ENCODE data around the gene PCGF2.
A peak's percentile ranks its signal among the peaks of the same experiment; 100 is the strongest.

PCGF2 gene

GRCh38 chr17:38751144-38751807 lies 3.1 kb upstream of the PCGF2 start:
- no peak for TF ChIP-seq CTCF (IDR thresholded peaks at IDR 0.05; ENCODE audit: low read depth, low read length)
- peak overlapping the region; percentile 44 for H3K4me3 ChIP-seq (ENCODE audit: low read depth, low read length)

GRCh38 chr17:38750312-38751121 lies 2.4 kb upstream of the PCGF2 start:
- H3K4me3 ChIP-seq (ENCODE audit: low read depth, low read length): peak overlapping the region; percentile 65

GRCh38 chr17:38750044-38750311 lies 1.8 kb upstream of the PCGF2 start:
- no peak for TF ChIP-seq CTCF (IDR thresholded peaks at IDR 0.05; ENCODE audit: low read depth, low read length)
- peak overlapping the region; percentile 65 for H3K4me3 ChIP-seq (ENCODE audit: low read depth, low read length)

More at GRCh38 chr17:38750312-38751121, 2.4 kb upstream of the PCGF2 start:
- no peak for TF ChIP-seq CTCF (IDR thresholded peaks at IDR 0.05; ENCODE audit: low read depth, low read length)

- peak overlapping the region; percentile 65 for H3K4me3 ChIP-seq (ENCODE audit: low read depth, low read length)
- no peak for TF ChIP-seq CTCF (IDR thresholded peaks at IDR 0.05; ENCODE audit: low read depth, low read length)
These were observed 1.3 kb upstream of the PCGF2 start for GRCh38 chr17:38749223-38750043.

GRCh38 chr17:38748892-38749222 lies 721 bp upstream of the PCGF2 start:
- no peak for TF ChIP-seq CTCF (IDR thresholded peaks at IDR 0.05; ENCODE audit: low read depth, low read length)
- peak overlapping the region; percentile 65 for H3K4me3 ChIP-seq (ENCODE audit: low read depth, low read length)

- peak overlapping the region; percentile 78 for H3K4me3 ChIP-seq (ENCODE audit: low read depth, low read length)
- 0 out of 2 replicates have a peak, but pooled peaks have one; percentile 5 for TF ChIP-seq CTCF (IDR thresholded peaks at IDR 0.05; ENCODE audit: low read depth, low read length)
These were observed 530 bp downstream of the PCGF2 start for GRCh38 chr17:38747463-38748148.
